DMS79 (cell line): Measurements from ENCODE around the gene KCNJ10.
A peak's percentile ranks its signal among the peaks of the same experiment; 100 is the strongest.
"Not testable (repeated sequence)": the region's sequence is repeated elsewhere in the genome, so short reads cannot be mapped to it uniquely, and the experiment has no call there.

ENCODE experiments used
- DNase-seq: peaks from one replicate; lab custom pipeline; 2025; lab: John Stamatoyannopoulos, UW

The KCNJ10 gene

GRCh38 chr1:160061369-160062229 is 8.4 kb downstream of the KCNJ10 start:
- DNase-seq = no peak

GRCh38 chr1:160058087-160058486 is 11.9 kb downstream of the KCNJ10 start:
- DNase-seq = no peak

- DNase-seq = no peak
These were observed 13.3 kb downstream of the KCNJ10 start for GRCh38 chr1:160056648-160057169.

- no peak for DNase-seq
These were observed 16.2 kb downstream of the KCNJ10 start for GRCh38 chr1:160053548-160054365.

GRCh38 chr1:160052936-160053335 is 17.0 kb downstream of the KCNJ10 start:
- DNase-seq = no peak

- no peak for DNase-seq
These were observed 19.3 kb downstream of the KCNJ10 start for GRCh38 chr1:160050619-160051018.

GRCh38 chr1:160050182-160050581 is 19.8 kb downstream of the KCNJ10 start:
- DNase-seq = not testable (repeated sequence)

- DNase-seq = no peak
These were observed 20.9 kb downstream of the KCNJ10 start for GRCh38 chr1:160049101-160049500.

GRCh38 chr1:160048335-160048734 is 21.6 kb downstream of the KCNJ10 start:
- no peak for DNase-seq

- no peak for DNase-seq
These were observed 22.6 kb downstream of the KCNJ10 start for GRCh38 chr1:160047111-160047991.

- DNase-seq = peak; percentile 2
These were observed 23.4 kb downstream of the KCNJ10 start for GRCh38 chr1:160046494-160047110.

- no peak for DNase-seq
These were observed 24.3 kb downstream of the KCNJ10 start for GRCh38 chr1:160045653-160046052.

GRCh38 chr1:160043543-160043942 is 26.4 kb downstream of the KCNJ10 start:
- no peak for DNase-seq

GRCh38 chr1:160040476-160040875 is 29.5 kb downstream of the KCNJ10 start:
- DNase-seq = no peak

GRCh38 chr1:160032165-160032820 is 37.7 kb downstream of the KCNJ10 start:
- no peak for DNase-seq

- peak; percentile 98 for DNase-seq
These were observed 38.4 kb downstream of the KCNJ10 start, which contains the start of gene PIGM for GRCh38 chr1:160031365-160032164. Gene PIGM, minus strand, starts transcription at chr1:160031990. Its CDS starts 251 bp downstream, at chr1:160031739.

GRCh38 chr1:160030657-160031364 is 39.1 kb downstream of the KCNJ10 start:
- DNase-seq = no peak

- no peak for DNase-seq
These were observed 41.5 kb downstream of the KCNJ10 start for GRCh38 chr1:160028426-160028825.

GRCh38 chr1:160025314-160025713 is 44.6 kb downstream of the KCNJ10 start:
- no peak for DNase-seq
